Neutrophil (primary cell): ENCODE data around the gene DPYD.

Source experiments
- H3K27ac ChIP-seq: fragments of 200-600 bp; sonication (generic); 2 replicates; pipeline ENCODE4 v1.5.1; 2016; ENCODE audit warnings: mild to moderate bottlenecking, moderate library complexity
- H3K27me3 ChIP-seq: fragments of 200-600 bp; sonication (generic); 2 replicates; pipeline ENCODE4 v1.6.0; 2016; ENCODE audit warnings: mild to moderate bottlenecking
- H3K36me3 ChIP-seq: fragments of 200-600 bp; sonication (generic); 2 replicates; pipeline ENCODE4 v1.5.1; 2017
- H3K4me1 ChIP-seq, 2 experiments: fragments of 200-600 bp in 1 of 2; sonication (generic) in 1 of 2; 1 replicate in 1 of 2; 2 replicates in 1 of 2; pipeline versions ENCODE4 v1.5.1 to v1.6.1; 2013 to 2016; ENCODE audit warnings: low read depth in 1 of 2, low read length in 1 of 2, mild to moderate bottlenecking in 1 of 2, moderate library complexity in 1 of 2; ENCODE audit not compliant: control insufficient read depth in 1 of 2, insufficient read depth in 1 of 2
- H3K4me3 ChIP-seq, 2 experiments: fragments of 200-600 bp in 1 of 2; sonication (generic) in 1 of 2; 1 replicate in 1 of 2; 2 replicates in 1 of 2; pipeline ENCODE4 v1.5.1; 2013 to 2016; ENCODE audit warnings: low read depth in 1 of 2, low read length in 1 of 2, mild to moderate bottlenecking in 1 of 2, moderate library complexity in 1 of 2
- H3K9me3 ChIP-seq: fragments of 200-600 bp; sonication (generic); 2 replicates; pipeline ENCODE4 v1.5.1; 2016
- TF ChIP-seq, protein P1 (sequence below): fragments of 200-600 bp; sonication (generic); IDR thresholded peaks from 2 replicates; pipeline ENCODE4 v1.5.1; 2016; ENCODE audit warnings: antibody characterized with exemption

Gene DPYD

DNA sequence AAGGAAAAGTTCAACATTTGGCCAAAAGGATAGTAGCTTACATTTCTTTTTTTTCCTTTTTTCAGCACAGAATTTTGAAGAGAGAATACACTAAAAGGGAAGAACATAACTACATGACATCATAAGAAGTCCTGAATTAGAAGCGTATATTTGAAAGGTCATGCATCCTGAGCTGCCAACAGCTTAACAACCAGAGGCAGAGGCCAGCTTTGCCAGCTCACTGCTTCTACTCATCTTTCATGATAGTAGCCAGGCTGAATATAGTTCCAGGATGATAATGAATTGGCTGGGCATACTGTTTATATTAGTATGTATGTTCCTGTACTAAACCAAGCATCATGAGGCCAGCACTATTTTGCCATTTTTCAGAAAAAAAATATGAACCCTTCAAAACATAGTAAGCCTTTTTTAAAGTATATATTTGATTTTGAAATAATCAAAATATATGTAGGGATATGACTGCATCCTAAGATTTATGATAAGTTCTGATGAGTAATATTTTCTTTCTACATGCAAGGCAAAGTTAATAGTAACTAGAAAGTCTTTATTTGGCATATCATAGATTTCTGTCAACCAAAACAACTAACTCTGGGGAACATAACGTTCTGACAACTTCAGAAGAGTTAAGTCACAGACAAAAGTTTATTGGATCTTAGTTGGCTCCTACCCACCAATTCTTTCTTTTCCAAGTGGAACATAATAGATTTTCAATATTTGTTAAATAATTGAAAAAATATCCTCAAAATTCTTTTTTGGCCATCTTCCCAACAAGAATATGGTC is 123.2 kb downstream of the DPYD start:
- Histone ChIP-seq H3K4me1 (no peaks in the 10 kb centered on the region), H3K4me3 (no peak overlapping the region), H3K27ac (no peak overlapping the region), H3K9me3 (no peaks in the 10 kb centered on the region), H3K27me3 (no peaks in the 10 kb centered on the region), H3K36me3 (peaks cover 3% of the 10 kb centered on the region)
- TF ChIP-seq, protein P1, sequence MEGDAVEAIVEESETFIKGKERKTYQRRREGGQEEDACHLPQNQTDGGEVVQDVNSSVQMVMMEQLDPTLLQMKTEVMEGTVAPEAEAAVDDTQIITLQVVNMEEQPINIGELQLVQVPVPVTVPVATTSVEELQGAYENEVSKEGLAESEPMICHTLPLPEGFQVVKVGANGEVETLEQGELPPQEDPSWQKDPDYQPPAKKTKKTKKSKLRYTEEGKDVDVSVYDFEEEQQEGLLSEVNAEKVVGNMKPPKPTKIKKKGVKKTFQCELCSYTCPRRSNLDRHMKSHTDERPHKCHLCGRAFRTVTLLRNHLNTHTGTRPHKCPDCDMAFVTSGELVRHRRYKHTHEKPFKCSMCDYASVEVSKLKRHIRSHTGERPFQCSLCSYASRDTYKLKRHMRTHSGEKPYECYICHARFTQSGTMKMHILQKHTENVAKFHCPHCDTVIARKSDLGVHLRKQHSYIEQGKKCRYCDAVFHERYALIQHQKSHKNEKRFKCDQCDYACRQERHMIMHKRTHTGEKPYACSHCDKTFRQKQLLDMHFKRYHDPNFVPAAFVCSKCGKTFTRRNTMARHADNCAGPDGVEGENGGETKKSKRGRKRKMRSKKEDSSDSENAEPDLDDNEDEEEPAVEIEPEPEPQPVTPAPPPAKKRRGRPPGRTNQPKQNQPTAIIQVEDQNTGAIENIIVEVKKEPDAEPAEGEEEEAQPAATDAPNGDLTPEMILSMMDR, result no peak

DNA sequence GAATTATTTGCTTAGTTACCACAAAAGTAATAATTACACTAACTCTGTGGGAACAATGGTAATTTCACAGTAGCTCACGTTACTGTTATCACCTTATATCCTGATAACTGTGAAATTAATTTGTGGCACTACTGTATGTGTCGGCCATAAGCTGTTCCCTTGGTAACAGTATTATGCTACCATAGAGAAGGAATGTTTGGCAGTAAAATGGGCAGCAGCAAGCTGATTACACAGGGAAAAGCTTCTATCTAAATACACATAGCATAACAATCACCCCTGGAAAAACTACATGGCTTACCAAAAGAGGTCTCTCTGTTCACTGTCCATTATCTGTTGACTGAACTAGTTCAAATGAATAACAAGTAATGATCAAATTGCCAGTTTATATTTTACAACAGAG is 124.1 kb downstream of the DPYD start:
- TF ChIP-seq, protein P1, result no peak
- Histone ChIP-seq H3K36me3 (peaks cover 3% of the 10 kb centered on the region), H3K27me3 (no peaks in the 10 kb centered on the region), H3K9me3 (no peaks in the 10 kb centered on the region), H3K4me1 (no peaks in the 10 kb centered on the region), H3K27ac (no peak overlapping the region), H3K4me3 (no peak overlapping the region)

DNA sequence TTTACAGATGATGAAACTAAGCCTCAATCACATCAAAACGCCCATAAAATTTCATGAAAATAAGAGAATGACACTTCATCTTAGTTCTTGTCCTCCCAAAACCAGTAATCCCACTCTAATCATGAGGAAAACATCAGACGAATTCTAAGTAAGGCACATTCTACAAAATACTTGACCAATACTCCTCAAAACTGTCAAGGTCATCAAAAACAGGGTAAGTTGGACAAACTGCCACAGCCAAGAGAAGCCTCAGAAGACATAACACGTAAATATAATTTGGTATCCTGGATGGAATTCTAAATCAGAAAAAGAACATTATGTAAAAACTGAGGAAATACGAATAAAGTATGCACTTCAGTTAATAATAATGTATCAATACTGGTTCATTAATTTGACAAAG is 128.2 kb downstream of the DPYD start:
- H3K27ac ChIP-seq, result no peak overlapping the region

DNA sequence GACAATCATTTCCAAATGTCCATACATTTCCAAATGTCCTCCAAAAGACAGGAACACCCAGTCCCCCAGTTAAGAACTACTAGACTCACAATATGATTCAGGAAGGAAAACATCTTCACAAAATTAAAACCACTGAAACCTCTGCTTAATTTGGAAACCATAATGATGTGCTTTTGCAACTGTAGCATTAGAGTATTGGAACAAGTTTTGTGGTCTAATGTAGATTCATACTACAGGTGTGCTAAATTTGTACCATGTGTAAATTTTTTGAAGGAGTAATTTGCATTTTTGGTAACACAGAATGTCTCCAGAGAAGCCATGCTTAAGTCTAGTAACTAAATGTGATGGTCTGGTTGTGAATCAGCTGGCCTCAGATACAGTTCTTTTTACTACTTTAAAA is 129.6 kb downstream of the DPYD start:
- TF ChIP-seq, protein P1, result no peak
- H3K4me1 ChIP-seq, result peaks cover 3 to 8% of the 10 kb centered on the region in 2 experiments
- no peaks in the 10 kb centered on the region for H3K27me3 ChIP-seq
- H3K27ac ChIP-seq, result no peak overlapping the region
- H3K36me3 ChIP-seq, result peaks cover 3% of the 10 kb centered on the region
- no peak overlapping the region for H3K4me3 ChIP-seq
- H3K9me3 ChIP-seq, result no peaks in the 10 kb centered on the region

More for the DNA sequence above, 128.2 kb downstream of the DPYD start:
- no peaks in the 10 kb centered on the region for H3K9me3 ChIP-seq
- H3K36me3 ChIP-seq, result peaks cover 3% of the 10 kb centered on the region
- H3K27me3 ChIP-seq, result no peaks in the 10 kb centered on the region
- TF ChIP-seq, protein P1, result no peak
- H3K4me1 ChIP-seq, result peaks cover 3 to 8% of the 10 kb centered on the region in 2 experiments
- H3K4me3 ChIP-seq, result no peak overlapping the region

DNA sequence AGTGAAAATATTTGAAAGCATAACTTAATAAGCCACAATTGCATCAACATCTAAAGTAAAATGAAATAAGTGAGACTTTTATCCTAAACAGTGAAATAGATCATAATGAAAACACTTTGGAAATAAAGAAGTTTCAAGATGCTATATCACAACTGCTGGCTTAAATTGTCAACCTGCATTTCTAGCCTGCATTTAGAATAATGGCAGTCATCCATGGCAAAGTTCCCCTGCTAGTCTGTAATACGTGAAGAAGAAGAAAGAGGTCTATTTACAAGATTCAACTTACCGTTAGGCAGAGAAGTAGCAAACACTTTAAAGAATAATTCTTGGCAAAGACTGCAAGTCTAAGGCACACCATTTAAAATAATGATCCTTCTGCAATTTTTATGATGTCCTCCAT is 133.6 kb downstream of the DPYD start:
- Histone ChIP-seq H3K4me3 (no peak overlapping the region), H3K27me3 (no peaks in the 10 kb centered on the region), H3K27ac (no peak overlapping the region), H3K9me3 (no peaks in the 10 kb centered on the region), H3K36me3 (no peaks in the 10 kb centered on the region), H3K4me1 (peaks cover 3 to 8% of the 10 kb centered on the region in 2 experiments)
- TF ChIP-seq, protein P1, result no peak
